Left renal pelvis (tissue), 4 donors: ENCODE results near the gene UAP1. TPM values are rescaled to one million over a fixed set of nuclear protein-coding genes. Genes with fewer than 3 reads are reported as not detected.

Experiments
- polyA plus RNA-seq, 4 donors: library from polyadenylated mRNA; unstranded; fragments of 120-200 nt; gene quantifications; one replicate each; pipeline ENCODE4 v1.2.1, GENCODE V29; 2013; ENCODE audit not compliant: insufficient read length in 4 of 4

The UAP1 gene
- polyA plus RNA-seq, 4 donors, result 33.2 to 48.2 (median 38.1) TPM

Other genes with a start within 250 kb of the UAP1 start
- gene SPATA46, start 184.9 kb upstream of the UAP1 start, polyA plus RNA-seq, result 1 to 10 TPM in 2 of 4 donors, under 1 TPM in 2; 0.08 to 3.8 (median 1.8) TPM
- 10 to 100 TPM in 3 of 4 donors, 1 to 10 TPM in 1; 4.8 to 22.8 (median 17.9) TPM for gene C1orf226, start 180.0 kb upstream of the UAP1 start, polyA plus RNA-seq
- under 1 TPM; 0.09 to 0.37 (median 0.21) TPM for gene SH2D1B, start 149.6 kb upstream of the UAP1 start, polyA plus RNA-seq
- 10 to 100 TPM; 22.9 to 41.4 (median 39.2) TPM for gene UHMK1, start 63.9 kb upstream of the UAP1 start, polyA plus RNA-seq
- gene DDR2, start 70.7 kb downstream of the UAP1 start, polyA plus RNA-seq, result 10 to 100 TPM; 17.5 to 91.3 (median 26.7) TPM
- 10 to 100 TPM in 3 of 4 donors, 1 to 10 TPM in 1; 8.5 to 27.1 (median 17.5) TPM for gene HSD17B7, start 229.0 kb downstream of the UAP1 start, polyA plus RNA-seq